Measurements from ENCODE around the gene ABHD17A. TPM values are rescaled to one million over a fixed set of nuclear protein-coding genes. Genes with fewer than 3 reads are reported as not detected.
A peak's percentile ranks its signal among the peaks of the same experiment; 100 is the strongest.

The ABHD17A gene
- total RNA-seq, 1 donor from 2014 or later = 62.0 TPM

GRCh38 chr19:1848399-1849131 lies 36.7 kb downstream of the ABHD17A start, which contains the start of gene REXO1:
Gene REXO1 (minus strand): TSS chr19:1848483. CDS start chr19:1848358, 125 bp downstream.
- DNase-seq (ENCODE audit: low spot score in 2 of 2, unreplicated experiment in 2 of 2) = peak; percentile 92 to 98
- Mint-ChIP-seq H3K27ac (peak within 1 kb of the TSS; percentile 98), H3K36me3 (no peaks in the 10 kb centered on the region), H3K4me1 (peaks cover 22% of the 10 kb centered on the region), H3K4me3 (peak within 1 kb of the TSS; percentile 93), H3K27me3 (ENCODE audit: low read depth) (no peaks in the 10 kb centered on the region), H3K9me3 (no peaks in the 10 kb centered on the region)
- TF ChIP-seq CTCF (IDR thresholded peaks at IDR 0.05; ENCODE audit: unreplicated experiment) = peak; percentile 94

GRCh38 chr19:1847684-1848398 lies 37.5 kb downstream of the ABHD17A start:
- no peak for TF ChIP-seq CTCF (IDR thresholded peaks at IDR 0.05; ENCODE audit: unreplicated experiment)

GRCh38 chr19:1847348-1847683 lies 38.0 kb downstream of the ABHD17A start:
- DNase-seq (ENCODE audit: low spot score in 2 of 2, unreplicated experiment in 2 of 2) = no peak
- H3K27ac Mint-ChIP-seq = peak overlapping the region; percentile 98
- H3K9me3 Mint-ChIP-seq = no peaks in the 10 kb centered on the region
- H3K4me1 Mint-ChIP-seq = peaks cover 17% of the 10 kb centered on the region
- no peaks in the 10 kb centered on the region for H3K27me3 Mint-ChIP-seq (ENCODE audit: low read depth)
- TF ChIP-seq CTCF (IDR thresholded peaks at IDR 0.05; ENCODE audit: unreplicated experiment) = no peak
- H3K36me3 Mint-ChIP-seq = no peaks in the 10 kb centered on the region
- H3K4me3 Mint-ChIP-seq = peak overlapping the region; percentile 93

More at GRCh38 chr19:1847684-1848398, 37.5 kb downstream of the ABHD17A start:
- Mint-ChIP-seq H3K27me3 (ENCODE audit: low read depth) (no peaks in the 10 kb centered on the region), H3K9me3 (no peaks in the 10 kb centered on the region), H3K4me1 (peaks cover 17% of the 10 kb centered on the region), H3K27ac (peak overlapping the region; percentile 98), H3K36me3 (no peaks in the 10 kb centered on the region), H3K4me3 (peak overlapping the region; percentile 93)
- no peak for DNase-seq (ENCODE audit: low spot score in 2 of 2, unreplicated experiment in 2 of 2)

- Mint-ChIP-seq H3K36me3 (no peaks in the 10 kb centered on the region), H3K27ac (peak overlapping the region; percentile 98), H3K4me1 (peaks cover 17% of the 10 kb centered on the region), H3K27me3 (ENCODE audit: low read depth) (no peaks in the 10 kb centered on the region), H3K9me3 (no peaks in the 10 kb centered on the region), H3K4me3 (peak overlapping the region; percentile 93)
- TF ChIP-seq CTCF (IDR thresholded peaks at IDR 0.05; ENCODE audit: unreplicated experiment) = no peak
- DNase-seq (ENCODE audit: low spot score in 2 of 2, unreplicated experiment in 2 of 2) = no peak
Observed at GRCh38 chr19:1846517-1847204, 38.6 kb downstream of the ABHD17A start.

GRCh38 chr19:1845642-1846041 lies 39.7 kb downstream of the ABHD17A start:
- DNase-seq (ENCODE audit: low spot score in 2 of 2, unreplicated experiment in 2 of 2) = no peak
- peak overlapping the region; percentile 93 for H3K4me3 Mint-ChIP-seq

More at GRCh38 chr19:1845642-1846041, 39.7 kb downstream of the ABHD17A start:
- H3K27ac Mint-ChIP-seq = no peak overlapping the region
- no peaks in the 10 kb centered on the region for H3K36me3 Mint-ChIP-seq
- no peaks in the 10 kb centered on the region for H3K9me3 Mint-ChIP-seq
- peaks cover 17% of the 10 kb centered on the region for H3K4me1 Mint-ChIP-seq
- TF ChIP-seq CTCF (IDR thresholded peaks at IDR 0.05; ENCODE audit: unreplicated experiment) = no peak
- no peaks in the 10 kb centered on the region for H3K27me3 Mint-ChIP-seq (ENCODE audit: low read depth)

All from mesothelial cell of epicardium (in vitro differentiated cells).